Loucy (cell line): ENCODE measurements around the gene PADI6.

Source experiments
- CTCF ChIP-seq: fragments of 200-600 bp; sonication (generic); conservative IDR thresholded peaks from 2 replicates; pipeline ENCODE4 v1.5.1; 2014; ENCODE audit warnings: mild to moderate bottlenecking, antibody characterized with exemption, low read length
- EZH2phosphoT487 ChIP-seq: fragments of 200-600 bp; IDR thresholded peaks from 2 replicates; pipeline ENCODE4 v1.6.1; 2018; ENCODE audit warnings: antibody characterized with exemption, mild to moderate bottlenecking, moderate library complexity, borderline replicate concordance

- TF ChIP-seq CTCF (no peak), EZH2phosphoT487 (no peak)
These were observed 26.1 kb downstream of the PADI6 start for GRCh38 chr1:17397910-17398695.
